ENCODE data around the gene CAMK1D.

GRCh38 chr10:12320892-12321291 lies 28.5 kb upstream of the CAMK1D start:
- TF ChIP-seq CTCF (conservative IDR thresholded peaks at IDR 0.05; ENCODE audit: low read depth in 2 of 2) (no peak), EZH2 (IDR thresholded peaks at IDR 0.05; ENCODE audit: low read depth, unreplicated experiment) (no peak)
